ENCODE results near the gene NEMP2.
A peak's percentile ranks its signal among the peaks of the same experiment; 100 is the strongest.
"Not testable (repeated sequence)": the region's sequence is repeated elsewhere in the genome, so short reads cannot be mapped to it uniquely, and the experiment has no call there.

The NEMP2 gene

DNA sequence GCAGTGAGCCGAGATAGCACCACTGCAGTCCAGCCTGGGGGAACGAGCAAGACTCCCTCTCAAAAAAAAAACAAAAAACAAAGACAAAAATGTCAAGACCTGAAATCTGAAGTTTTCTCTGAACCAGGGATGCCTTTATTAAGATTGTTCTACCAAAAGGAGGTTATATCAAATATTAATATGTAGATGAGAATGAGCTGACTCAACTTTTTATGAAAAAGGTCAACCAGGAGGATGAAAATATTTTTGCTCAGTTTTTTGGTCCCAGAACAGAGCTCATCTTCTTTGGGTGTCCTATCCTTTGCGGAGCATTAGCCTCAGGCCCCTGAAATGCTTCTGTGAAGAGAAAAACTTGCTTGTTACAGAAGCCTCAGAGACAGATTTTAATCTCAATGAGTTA lies 44.0 kb downstream of the NEMP2 start:
- no peak for DNase-seq (ENCODE audit: low spot score)

DNA sequence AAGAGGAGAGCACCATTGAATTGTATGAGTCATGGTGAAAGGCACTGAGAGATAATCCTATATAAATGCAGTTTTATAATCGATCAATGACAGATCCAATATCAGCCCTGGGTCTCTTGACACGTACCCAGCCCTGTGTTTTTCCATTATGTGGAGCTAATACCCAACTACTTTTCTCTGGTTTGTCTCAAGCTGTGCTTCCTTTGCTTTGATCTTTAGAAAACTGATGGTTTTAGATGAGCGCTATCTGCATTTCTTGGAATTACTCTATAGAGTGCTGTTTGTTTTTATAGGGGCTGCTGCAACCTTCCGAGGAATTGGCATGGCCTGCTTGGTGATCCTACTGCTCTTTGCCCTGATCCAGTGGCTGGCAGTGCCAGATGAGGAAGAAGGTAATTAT lies 45.0 kb downstream of the NEMP2 start:
- DNase-seq (ENCODE audit: low spot score) = no peak

DNA sequence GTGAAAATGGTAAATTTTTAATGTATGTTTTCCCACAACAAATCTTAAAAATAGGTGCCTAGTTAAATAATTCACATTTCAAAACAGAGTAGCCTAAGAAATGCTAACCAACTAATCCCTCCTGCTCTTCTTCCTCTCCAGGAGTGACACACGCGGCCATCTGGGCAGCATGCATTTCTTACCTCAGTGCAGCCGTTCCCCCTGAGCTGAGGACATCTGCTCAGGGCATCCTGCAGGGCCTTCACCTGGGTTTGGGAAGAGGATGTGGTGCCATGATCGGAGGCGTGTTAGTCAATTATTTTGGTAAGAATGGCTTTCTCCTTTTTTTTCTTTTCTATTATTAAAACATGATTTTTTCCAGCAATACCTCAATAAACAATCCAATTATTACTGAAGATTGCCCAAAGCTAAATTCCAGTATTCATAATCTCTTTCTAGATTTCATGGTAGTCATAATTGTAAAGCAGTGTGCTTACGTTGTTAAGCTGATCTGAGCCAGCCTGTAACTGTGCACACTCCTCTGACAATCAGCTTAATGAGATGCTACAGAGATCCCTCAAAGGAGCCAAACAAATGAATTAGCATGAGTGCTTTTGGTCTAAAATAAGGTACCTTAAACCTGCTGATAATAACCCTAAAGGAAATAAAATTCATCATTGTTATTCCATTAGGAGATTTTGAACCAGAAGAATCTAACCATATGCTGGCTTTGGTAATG lies 45.8 kb downstream of the NEMP2 start:
- no peak for DNase-seq (ENCODE audit: low spot score)

DNA sequence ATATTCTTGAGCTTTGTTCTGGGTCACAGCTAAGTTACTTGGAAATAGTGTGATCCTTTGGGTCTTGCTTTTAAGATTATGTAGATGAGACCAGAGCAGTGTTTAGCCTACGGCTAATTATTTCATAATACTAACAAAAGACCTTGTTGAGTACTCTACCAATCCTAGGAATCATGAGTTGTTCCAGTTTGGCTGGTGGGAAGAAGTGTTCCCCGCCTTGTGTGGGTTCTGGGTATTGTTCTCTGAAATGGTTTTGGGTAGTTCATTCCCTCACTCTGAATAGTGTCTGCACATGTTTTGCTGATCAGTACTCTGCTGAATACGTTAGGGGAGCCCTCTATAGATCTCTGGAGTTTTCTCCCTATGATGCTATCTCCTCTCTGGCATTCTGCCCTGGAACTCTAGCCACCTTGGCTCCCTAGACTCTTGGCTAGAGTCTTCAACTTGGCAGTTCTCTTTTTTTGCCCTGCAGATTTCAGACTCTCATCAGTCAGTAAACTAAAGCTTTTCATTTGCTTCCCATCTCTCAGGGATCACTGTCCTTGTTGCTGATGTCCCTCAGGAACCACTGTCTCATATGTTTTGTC lies 48.4 kb downstream of the NEMP2 start:
- DNase-seq (ENCODE audit: low spot score) = no peak

DNA sequence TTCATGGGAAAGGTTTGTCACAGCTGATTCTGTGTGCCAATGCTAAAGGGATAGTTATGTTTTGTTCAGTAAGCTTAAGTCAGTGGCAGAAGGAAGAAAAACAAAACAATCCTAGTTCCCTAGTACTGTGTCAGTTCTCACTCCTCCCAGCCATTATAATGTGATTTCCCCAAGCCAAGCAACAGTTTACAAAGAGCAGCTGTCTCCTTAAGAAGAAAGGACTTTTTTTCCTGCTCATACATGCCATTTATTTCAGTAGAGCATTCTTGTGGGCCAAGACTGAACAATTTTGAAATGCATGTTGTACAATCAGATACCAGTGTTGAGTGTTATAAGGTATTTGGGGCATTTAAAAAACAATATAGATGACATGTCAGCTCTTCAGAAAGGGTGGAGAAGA lies 52.1 kb downstream of the NEMP2 start:
- DNase-seq (ENCODE audit: low spot score) = no peak

DNA sequence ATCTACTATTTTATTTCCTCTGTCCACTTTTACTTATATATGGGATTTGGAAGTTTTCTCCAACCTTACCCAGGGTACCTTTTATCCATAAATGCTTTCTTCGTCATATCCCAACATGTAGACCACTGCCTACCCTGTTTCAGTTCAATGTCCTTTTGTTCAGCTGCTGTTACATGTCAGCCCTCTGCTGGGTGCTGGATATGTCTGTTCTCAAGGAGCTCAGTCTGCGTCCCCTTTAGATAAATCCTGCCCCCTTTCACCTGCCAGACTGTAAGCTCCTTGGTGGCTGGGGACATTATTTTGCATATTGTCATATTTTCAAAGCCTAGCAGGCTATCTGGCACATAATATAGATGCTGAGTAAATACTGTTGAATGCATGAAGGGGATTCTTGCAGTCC lies 53.2 kb downstream of the NEMP2 start:
- no peak for DNase-seq (ENCODE audit: low spot score)

DNA sequence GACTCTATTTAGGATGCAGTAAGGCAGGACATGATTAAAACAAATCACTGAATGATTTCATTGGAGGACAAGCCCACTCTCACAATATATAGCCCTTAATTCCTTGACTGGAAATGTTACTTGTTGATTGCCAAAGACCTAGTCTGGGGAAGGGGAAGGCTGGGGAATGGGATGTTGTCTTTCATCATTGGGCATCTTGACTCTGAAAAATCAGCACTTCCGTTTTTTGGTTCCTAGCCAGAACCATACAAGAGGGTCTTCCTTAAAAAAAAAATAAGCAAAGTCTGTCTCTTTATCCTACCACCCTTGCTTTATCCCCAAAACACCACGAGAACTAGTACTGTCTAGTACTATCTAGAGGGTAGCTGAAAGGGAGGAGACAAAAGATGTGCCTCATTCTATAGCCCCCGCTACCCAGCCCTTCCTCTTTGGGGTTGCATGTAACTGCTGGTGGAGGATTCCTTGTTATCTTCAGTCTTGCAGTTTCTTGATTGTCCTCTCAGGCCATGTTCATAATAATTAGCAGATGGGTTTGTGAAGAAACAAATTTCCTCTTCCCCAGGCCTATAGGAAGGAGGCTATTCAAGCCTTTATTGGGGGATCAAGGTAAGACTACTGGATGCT lies 55.8 kb downstream of the NEMP2 start:
- DNase-seq (ENCODE audit: low spot score) = no peak

DNA sequence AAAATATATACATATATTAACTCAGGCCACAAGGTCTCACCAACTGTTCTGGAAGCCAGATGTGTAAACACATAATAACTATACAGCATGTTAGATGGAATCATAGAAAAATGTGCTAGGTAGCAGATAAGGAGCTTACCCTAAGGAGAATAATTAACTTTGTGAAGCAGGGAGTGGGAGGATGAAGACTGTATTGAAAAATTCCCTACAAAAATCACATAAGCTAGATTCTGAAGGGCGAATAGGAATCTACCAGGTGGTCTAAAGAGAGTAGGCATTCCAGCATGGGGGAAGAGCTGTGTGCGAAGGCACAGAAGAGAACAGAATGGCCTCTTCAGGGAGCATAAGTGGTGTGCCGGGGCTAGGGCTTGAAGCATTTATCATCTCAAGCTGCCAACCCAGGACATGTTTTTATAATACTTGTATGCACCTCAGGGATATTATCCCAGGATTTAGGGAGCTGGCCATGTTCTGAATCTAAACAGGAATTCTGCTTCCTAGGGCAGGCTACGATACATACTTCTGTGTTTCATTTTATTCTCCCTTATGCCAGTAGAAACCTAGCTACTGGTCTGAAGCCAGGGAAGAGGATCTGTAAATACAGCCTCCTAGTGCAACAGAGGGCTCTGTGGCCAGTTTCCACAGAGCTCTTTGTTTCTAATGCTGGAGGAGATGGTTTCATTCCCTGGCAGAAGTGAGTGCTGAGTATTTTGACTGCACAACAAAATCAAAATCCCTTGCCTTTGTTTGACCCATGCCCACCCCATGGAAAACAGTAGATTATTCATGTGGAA lies 56.7 kb downstream of the NEMP2 start:
- no peak for DNase-seq (ENCODE audit: low spot score)

DNA sequence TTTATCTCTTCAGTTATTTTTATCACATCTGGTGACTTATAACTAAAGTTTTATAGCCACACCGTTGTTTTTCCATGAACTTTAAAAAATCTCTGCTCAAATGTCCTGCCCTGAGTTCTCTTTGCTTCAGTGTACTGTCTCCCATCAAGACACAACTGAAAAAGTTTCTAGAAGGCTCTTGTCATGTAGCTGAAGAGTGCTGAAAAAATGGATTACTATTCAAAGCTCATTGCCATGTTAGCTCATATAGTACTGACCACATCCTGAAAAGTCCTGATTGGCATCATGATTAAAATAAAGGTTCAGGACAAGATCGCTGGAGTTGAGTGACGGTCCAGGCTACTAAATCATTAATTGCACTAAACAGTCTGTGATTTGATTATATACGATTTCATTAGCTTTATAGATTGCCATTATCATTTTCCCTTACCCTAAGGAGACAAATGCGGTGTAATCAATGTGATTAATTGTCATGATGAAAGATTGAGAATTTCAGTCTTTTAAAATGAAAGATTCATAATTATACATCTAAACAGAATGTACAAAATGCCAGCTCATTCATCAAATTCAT lies 64.2 kb downstream of the NEMP2 start:
- DNase-seq (ENCODE audit: low spot score) = no peak

DNA sequence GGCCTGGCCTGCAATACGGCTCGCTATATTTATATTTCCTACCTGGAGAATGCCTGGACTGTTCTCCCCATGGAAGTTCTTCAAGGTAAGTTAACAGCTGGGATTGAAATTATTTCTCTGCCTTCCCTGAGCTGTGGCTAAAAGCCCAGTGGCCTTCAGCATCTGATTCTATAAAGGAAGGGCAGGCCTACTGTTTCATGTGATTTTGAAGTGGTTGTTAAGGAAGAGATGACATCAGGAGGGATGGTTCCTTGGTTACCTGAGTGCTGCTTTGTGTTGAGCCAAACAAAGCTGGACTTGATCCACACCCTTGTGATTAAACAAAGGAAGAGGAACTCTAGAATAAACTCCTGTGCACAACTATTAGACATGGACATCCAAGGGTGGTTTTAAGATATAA lies 64.8 kb downstream of the NEMP2 start:
- no peak for DNase-seq (ENCODE audit: low spot score)

DNA sequence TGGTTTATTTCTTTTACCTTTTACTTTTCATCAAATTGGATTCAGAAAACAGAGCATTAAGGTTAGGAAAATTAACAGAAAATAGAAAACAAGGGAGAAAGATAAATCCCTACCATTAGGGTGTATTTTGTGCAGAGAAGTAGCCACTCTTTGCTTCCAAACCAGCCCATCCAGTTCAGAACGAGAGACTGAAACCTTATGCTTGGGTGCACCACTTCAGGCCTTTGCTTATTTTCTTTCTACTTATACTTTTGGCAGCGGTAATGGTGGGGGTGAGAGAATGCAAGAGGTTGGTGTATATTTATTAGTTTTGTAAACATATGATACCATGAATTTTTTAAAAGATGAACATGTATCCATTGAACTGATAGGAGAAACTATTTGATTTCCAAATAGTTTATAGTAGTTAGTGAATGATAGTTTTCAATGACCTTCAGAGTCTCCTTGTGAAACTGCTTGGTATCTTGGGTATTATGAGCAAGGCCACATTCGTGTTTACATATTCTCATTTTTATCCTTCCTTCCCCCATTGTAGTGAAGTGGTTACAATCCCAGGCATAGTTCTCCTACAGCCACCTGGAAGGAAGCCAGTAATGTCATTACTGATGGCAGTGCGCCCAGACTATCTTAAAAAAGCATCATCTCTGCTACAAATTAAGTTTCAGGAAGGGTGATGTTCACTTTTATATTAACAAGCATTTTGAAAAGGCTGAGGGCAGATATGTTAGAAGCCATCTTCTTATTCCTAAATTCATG lies 65.5 kb downstream of the NEMP2 start:
- no peak for DNase-seq (ENCODE audit: low spot score)

DNA sequence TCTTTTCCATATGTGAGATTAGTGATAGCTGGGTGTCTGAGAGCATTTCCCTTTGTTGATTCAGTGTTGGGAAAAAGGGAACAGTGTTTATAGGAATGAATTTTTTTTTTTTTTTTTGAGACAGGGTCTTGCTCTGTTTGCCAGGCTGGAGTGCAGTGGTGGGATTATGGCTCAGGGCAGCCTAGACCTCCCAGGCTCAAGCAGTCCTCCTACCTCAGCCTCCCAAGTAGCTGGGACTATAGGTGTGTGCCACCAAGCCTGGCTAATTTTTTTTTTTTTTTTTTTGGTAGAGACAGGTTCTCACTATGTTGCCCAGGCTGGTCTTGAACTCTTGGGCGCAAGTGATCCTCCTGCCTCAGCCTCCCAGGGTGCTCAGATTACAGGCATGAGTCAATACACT lies 66.2 kb downstream of the NEMP2 start:
- not testable (repeated sequence) for DNase-seq (ENCODE audit: low spot score)

DNA sequence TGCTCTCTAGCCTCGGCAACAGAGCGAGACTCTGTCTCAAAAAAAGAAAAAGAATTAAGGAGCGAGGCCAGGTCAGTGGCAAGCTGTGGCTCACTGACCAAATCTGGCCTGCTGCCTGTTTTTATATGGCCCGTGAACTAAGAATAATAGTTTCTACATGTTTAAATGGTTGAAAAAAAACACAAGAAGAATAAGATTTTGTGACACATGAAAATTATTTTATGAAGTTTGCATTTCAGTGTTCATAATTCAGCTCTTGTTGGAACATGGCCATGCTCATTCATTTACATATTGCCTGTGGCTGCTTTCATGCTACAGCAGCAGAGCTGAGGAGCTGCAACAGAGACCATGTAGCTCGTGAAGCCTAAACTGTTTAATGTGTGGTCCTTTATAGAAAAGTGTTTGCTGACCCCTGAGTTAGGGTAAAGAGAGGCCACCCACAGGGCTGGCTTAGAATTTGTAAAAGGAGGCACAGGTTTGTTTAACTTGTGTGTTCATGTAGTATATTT lies 66.9 kb downstream of the NEMP2 start:
- DNase-seq (ENCODE audit: low spot score) = no peak

DNA sequence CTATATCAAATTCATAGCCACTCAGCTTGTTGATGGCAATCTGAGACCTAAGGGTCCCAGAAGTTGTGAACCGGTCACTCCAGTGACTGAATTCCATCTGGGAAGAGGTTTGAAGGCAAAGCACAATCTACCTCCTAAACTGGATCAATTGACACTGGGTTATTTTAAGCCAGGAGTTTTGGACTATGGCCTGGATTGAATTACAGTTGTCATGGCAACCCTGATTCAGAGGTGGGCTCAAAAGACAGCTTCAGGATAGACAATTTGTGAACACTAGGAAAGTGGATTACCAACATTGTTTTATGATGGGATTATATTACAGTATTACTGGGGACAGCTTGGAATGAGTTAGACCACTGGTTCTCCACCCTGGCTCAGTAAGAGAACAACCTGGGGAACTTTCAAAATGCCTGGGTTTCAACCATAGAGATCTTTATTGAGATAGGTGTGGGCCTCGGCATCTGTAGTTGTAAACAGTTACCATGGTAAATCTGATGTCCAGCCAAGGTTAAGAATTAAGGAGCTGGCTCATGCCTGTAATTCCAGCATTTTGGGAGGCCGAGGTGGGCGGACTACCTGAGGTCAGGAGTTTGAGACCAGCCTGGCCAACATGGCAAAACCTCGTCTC lies 67.6 kb downstream of the NEMP2 start:
- DNase-seq (ENCODE audit: low spot score) = peak; percentile 36

DNA sequence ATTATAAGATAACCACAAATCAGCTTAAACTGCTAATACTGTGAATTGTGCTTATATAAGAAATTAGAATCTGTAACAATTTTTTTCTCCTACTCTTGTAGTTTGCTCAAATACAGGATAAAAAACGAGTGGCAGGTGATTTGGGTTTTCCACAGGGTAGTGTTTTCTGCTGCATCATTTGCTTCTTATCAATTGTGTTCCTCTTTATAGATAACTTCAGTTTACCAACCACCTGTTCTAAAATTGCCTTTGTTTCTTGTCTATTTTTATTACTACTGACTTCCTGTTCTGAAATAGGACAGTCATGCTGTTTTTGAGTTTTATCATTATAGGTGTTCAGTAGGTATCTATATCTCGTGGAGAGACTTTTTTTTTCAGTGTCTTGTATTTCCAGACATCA lies 69.5 kb downstream of the NEMP2 start:
- DNase-seq (ENCODE audit: low spot score) = no peak

DNA sequence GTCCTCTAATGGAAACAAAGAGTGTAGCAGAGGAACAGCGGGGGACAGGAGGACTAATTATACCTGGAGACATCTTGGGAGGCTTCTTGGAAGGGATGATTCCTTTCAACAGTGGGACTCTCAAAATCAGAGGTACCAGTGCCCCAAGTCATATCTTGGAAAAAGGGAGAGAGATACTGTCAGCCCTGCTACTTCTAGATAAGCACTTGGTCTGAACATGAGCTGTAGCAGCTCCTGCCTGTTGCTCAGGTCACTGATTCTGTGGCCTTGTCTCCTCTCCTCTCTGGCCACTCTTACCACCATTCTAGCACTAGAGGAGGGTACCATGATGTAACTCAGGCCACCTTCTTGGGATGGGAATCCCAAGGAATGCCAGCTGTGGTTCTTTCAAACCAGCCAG lies 71.9 kb downstream of the NEMP2 start:
- no peak for DNase-seq (ENCODE audit: low spot score)

DNA sequence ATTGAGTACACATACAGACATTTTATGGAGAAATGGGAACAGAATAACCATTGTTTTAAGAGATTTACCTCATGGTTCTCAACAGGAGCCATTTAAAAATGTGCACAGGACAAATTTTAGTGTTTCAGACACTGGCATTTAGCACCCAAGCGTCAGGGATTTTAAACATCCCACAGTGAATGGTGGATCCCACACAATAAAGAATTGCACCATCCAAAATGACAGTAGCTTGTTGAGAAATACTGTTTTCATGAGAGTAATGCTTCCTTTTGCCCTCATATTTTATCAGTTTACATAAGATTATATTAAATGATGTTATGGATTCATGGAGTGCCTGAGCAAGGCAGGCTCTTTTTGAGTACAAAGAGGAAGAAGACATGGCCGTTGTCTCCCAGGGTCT lies 72.3 kb downstream of the NEMP2 start:
- no peak for DNase-seq (ENCODE audit: low spot score)

DNA sequence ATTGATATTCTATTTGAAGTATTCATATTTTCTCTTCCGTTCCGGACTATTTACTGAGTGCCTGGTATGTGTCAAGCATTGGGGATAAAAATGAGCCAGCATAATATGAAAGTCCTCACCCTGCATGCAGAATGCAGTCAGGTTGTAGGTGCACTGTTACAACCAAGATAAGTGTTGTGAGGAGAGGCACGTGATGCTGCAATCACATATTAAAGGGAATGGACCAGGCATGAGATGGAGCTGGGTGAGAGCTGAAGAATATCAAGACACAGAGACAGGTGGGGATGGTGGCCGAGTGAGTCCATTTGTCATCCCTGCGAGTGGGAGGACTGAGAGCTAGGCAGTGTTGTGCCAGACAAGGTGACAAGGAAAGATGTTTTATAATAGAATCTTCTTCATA lies 74.0 kb downstream of the NEMP2 start:
- no peak for DNase-seq (ENCODE audit: low spot score)

DNA sequence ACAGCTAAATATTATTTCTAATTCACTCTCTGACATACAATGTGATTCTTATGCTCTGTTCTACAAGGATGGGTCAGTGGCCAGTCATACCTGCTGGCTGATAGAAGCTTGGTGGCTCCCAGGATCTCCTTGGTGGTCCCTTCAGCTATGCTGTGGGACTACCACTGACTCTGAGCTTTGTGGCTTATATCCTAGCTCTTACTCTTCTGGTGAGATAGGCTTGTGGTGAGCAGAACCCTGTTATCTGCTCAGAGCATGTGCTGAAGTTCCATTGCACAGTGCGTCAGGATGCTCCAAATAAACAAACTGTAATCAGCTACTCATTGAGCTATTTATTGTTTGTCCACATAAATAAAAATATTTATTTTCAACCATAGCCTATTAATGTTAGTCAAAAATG lies 74.6 kb downstream of the NEMP2 start:
- DNase-seq (ENCODE audit: low spot score) = no peak

DNA sequence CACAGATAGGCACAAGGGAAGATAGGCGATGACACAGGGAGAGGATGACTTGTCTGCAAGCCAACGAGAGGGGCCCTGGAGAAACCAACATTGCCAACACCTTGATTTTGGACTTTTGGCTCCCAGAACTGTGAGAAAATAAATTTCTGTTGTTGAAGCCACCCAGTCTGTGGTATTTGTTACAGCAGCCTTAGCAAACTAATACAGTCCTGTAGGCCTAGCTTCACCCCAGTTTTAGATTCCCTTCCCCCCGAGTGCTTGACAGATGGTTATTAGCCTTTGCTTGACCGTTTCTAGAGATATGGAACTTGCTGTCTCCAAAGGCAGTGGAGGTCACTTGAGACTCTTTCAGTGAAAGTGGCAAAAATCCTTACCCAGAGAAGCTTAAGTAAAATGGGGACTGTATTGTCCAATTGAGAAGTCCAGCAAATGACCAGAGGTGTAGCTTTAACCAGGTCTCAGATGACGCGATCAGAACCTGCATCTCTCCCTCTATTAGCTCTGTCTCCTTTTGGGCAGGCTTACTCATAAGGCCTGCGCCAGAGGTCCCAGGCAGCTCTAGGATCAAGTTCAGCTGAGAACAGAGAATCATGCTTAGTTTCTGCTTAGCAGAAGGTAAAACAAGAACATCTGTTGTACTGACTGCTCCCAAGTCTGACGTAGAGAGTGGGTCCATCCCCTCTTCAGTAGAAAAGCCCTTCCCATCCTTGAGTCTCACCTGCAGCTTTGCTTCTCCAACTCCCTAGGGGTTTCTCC lies 76.0 kb downstream of the NEMP2 start:
- no peak for DNase-seq (ENCODE audit: low spot score)

Measured in HuH-7 (cell line).